ENCODE results near the gene DNAJA3. TPM values are rescaled to one million over a fixed set of nuclear protein-coding genes. Genes with fewer than 3 reads are reported as not detected.

DNAJA3 gene
- total and polyA plus RNA-seq, 9 of the 15 experiments (the other 6 are each of a cell fraction or from before 2014, with no cell fraction given) = 8.1 to 105 (median 79.0) TPM

DNA sequence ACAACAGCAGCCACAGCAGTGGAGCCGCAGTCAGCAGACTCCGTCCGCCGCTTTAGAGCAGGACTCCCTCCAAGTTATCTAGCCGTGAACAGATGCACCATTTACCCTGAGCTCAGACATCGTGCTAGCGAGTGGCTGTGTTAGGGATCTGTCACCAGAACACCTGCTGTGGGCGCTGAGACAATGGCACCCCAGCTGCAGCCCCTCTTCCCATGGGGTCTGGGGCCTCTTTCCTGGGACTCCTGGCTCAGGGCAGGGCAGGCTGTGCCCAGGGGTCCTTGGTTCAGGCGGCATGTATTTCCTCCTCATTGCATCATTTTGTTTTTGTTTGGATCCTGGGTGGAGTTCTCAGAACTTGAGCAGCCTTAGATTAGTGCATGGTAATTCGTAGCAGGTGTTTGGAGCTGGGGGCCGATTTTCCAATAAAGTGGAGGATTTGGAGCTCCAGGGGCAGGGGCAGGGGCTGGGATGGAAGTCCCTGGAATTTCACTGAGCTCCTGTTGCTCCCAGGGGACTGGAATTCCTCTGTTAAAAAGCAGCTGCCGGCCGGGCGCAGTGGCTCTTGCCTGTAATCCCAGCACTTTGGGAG, 25.4 kb downstream of the DNAJA3 start (continued):
- TF ChIP-seq, protein P1, sequence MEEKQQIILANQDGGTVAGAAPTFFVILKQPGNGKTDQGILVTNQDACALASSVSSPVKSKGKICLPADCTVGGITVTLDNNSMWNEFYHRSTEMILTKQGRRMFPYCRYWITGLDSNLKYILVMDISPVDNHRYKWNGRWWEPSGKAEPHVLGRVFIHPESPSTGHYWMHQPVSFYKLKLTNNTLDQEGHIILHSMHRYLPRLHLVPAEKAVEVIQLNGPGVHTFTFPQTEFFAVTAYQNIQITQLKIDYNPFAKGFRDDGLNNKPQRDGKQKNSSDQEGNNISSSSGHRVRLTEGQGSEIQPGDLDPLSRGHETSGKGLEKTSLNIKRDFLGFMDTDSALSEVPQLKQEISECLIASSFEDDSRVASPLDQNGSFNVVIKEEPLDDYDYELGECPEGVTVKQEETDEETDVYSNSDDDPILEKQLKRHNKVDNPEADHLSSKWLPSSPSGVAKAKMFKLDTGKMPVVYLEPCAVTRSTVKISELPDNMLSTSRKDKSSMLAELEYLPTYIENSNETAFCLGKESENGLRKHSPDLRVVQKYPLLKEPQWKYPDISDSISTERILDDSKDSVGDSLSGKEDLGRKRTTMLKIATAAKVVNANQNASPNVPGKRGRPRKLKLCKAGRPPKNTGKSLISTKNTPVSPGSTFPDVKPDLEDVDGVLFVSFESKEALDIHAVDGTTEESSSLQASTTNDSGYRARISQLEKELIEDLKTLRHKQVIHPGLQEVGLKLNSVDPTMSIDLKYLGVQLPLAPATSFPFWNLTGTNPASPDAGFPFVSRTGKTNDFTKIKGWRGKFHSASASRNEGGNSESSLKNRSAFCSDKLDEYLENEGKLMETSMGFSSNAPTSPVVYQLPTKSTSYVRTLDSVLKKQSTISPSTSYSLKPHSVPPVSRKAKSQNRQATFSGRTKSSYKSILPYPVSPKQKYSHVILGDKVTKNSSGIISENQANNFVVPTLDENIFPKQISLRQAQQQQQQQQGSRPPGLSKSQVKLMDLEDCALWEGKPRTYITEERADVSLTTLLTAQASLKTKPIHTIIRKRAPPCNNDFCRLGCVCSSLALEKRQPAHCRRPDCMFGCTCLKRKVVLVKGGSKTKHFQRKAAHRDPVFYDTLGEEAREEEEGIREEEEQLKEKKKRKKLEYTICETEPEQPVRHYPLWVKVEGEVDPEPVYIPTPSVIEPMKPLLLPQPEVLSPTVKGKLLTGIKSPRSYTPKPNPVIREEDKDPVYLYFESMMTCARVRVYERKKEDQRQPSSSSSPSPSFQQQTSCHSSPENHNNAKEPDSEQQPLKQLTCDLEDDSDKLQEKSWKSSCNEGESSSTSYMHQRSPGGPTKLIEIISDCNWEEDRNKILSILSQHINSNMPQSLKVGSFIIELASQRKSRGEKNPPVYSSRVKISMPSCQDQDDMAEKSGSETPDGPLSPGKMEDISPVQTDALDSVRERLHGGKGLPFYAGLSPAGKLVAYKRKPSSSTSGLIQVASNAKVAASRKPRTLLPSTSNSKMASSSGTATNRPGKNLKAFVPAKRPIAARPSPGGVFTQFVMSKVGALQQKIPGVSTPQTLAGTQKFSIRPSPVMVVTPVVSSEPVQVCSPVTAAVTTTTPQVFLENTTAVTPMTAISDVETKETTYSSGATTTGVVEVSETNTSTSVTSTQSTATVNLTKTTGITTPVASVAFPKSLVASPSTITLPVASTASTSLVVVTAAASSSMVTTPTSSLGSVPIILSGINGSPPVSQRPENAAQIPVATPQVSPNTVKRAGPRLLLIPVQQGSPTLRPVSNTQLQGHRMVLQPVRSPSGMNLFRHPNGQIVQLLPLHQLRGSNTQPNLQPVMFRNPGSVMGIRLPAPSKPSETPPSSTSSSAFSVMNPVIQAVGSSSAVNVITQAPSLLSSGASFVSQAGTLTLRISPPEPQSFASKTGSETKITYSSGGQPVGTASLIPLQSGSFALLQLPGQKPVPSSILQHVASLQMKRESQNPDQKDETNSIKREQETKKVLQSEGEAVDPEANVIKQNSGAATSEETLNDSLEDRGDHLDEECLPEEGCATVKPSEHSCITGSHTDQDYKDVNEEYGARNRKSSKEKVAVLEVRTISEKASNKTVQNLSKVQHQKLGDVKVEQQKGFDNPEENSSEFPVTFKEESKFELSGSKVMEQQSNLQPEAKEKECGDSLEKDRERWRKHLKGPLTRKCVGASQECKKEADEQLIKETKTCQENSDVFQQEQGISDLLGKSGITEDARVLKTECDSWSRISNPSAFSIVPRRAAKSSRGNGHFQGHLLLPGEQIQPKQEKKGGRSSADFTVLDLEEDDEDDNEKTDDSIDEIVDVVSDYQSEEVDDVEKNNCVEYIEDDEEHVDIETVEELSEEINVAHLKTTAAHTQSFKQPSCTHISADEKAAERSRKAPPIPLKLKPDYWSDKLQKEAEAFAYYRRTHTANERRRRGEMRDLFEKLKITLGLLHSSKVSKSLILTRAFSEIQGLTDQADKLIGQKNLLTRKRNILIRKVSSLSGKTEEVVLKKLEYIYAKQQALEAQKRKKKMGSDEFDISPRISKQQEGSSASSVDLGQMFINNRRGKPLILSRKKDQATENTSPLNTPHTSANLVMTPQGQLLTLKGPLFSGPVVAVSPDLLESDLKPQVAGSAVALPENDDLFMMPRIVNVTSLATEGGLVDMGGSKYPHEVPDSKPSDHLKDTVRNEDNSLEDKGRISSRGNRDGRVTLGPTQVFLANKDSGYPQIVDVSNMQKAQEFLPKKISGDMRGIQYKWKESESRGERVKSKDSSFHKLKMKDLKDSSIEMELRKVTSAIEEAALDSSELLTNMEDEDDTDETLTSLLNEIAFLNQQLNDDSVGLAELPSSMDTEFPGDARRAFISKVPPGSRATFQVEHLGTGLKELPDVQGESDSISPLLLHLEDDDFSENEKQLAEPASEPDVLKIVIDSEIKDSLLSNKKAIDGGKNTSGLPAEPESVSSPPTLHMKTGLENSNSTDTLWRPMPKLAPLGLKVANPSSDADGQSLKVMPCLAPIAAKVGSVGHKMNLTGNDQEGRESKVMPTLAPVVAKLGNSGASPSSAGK (IDR thresholded peaks at IDR 0.05) = peak; percentile 29; the same call in 1 of the 2 replicates
- TF ChIP-seq, protein P2, sequence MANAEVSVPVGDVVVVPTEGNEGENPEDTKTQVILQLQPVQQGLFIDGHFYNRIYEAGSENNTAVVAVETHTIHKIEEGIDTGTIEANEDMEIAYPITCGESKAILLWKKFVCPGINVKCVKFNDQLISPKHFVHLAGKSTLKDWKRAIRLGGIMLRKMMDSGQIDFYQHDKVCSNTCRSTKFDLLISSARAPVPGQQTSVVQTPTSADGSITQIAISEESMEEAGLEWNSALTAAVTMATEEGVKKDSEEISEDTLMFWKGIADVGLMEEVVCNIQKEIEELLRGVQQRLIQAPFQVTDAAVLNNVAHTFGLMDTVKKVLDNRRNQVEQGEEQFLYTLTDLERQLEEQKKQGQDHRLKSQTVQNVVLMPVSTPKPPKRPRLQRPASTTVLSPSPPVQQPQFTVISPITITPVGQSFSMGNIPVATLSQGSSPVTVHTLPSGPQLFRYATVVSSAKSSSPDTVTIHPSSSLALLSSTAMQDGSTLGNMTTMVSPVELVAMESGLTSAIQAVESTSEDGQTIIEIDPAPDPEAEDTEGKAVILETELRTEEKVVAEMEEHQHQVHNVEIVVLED (CRISPR knock-in tag; IDR thresholded peaks at IDR 0.05) = peak; percentile 52
- TF ChIP-seq SMAD3 (CRISPR knock-in tag; conservative IDR thresholded peaks at IDR 0.05) = peak; percentile 89
- peak; percentile 99 for TF ChIP-seq DMBX1 (CRISPR knock-in tag; IDR thresholded peaks at IDR 0.05; ENCODE audit: borderline replicate concordance)
- TF ChIP-seq, protein P3, sequence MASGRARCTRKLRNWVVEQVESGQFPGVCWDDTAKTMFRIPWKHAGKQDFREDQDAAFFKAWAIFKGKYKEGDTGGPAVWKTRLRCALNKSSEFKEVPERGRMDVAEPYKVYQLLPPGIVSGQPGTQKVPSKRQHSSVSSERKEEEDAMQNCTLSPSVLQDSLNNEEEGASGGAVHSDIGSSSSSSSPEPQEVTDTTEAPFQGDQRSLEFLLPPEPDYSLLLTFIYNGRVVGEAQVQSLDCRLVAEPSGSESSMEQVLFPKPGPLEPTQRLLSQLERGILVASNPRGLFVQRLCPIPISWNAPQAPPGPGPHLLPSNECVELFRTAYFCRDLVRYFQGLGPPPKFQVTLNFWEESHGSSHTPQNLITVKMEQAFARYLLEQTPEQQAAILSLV (tag; IDR thresholded peaks at IDR 0.05) = peak; percentile 85
- TF ChIP-seq ZBTB17 (CRISPR knock-in tag; IDR thresholded peaks at IDR 0.05) = peak; percentile 78; the same call in 1 of the 2 replicates
